ENCODE measurements around the gene DEFB121. TPM values are rescaled to one million over a fixed set of nuclear protein-coding genes. Genes with fewer than 3 reads are reported as not detected.

The DEFB121 gene
- total RNA-seq, 1 experiment from 2014 or later, result not detected

DNA sequence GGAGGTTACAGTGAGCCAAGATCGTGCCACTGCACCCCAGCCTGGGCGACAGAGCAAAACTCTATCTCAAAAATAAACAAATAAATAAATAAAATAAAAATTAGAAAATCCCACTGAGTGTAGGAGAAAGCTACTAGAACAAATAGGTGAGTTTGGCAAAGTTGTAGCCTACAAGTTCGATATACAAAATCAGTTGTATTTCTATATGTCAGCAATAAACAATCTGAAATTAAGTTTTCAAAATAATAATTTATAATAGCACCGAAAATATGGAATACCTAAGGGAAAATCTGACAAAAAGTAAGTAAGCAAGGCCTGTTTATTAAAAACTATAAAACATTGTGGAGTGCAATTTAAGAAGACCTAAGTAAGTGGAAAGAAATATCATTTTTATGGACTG, 42.7 kb downstream of the DEFB121 start:
- no peak for DNase-seq (ENCODE audit: low read depth)

DNA sequence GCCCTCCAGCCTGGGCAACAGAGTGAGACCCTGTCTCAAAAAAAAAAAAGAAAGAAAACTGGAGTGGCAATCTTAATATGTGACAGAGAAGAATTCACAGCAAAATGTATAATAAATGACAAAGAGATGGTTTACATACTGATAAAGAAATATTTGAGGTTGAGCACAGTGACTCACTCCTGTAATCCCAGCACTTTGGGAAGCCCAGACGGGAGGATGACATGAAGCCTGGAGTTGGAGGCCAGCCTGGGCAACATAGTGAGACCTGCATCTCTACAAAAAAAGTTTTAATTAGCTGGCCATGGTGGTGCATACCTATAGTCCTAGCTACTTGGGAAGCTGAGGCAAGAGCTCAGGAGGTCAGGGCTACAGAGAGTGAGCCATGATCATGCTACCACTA, 50.0 kb downstream of the DEFB121 start:
- DNase-seq (ENCODE audit: low read depth), result peak; percentile 77

Other genes starting within 250 kb of the DEFB121 start
- gene DEFB115, start 148.6 kb downstream of the DEFB121 start, total RNA-seq (2014; rRNA removed; shearing (Covaris generic)), result not detected in 2 replicates
- not detected in 2 replicates for gene DEFB116, start 97.6 kb downstream of the DEFB121 start, total RNA-seq (2014; rRNA removed; shearing (Covaris generic))
- gene DEFB118, start 37.6 kb downstream of the DEFB121 start, total RNA-seq (2014; rRNA removed; shearing (Covaris generic)), result not detected in 2 replicates
- gene DEFB119, start 15.6 kb downstream of the DEFB121 start, total RNA-seq (2014; rRNA removed; shearing (Covaris generic)), result not detected in 2 replicates
- gene DEFB123, start 34.4 kb upstream of the DEFB121 start, total RNA-seq (2014; rRNA removed; shearing (Covaris generic)), result not detected in 2 replicates
- gene DEFB124, start 68.9 kb upstream of the DEFB121 start, total RNA-seq (2014; rRNA removed; shearing (Covaris generic)), result not detected in 2 replicates
- gene REM1, start 69.1 kb upstream of the DEFB121 start, total RNA-seq (2014; rRNA removed; shearing (Covaris generic)), result not detected in 2 replicates
- gene HM13, start 108.2 kb upstream of the DEFB121 start, total RNA-seq (2014; rRNA removed; shearing (Covaris generic)), result 25.7 and 34.8 TPM in 2 replicates
- gene ID1, start 199.1 kb upstream of the DEFB121 start, total RNA-seq (2014; rRNA removed; shearing (Covaris generic)), result 327 and 411 TPM in 2 replicates
- gene COX4I2, start 231.7 kb upstream of the DEFB121 start, total RNA-seq (2014; rRNA removed; shearing (Covaris generic)), result not detected in 2 replicates